B cell (primary cell): ENCODE measurements around the gene GGA2.

ENCODE experiments used
- EZH2 ChIP-seq: IDR thresholded peaks from 2 replicates; pipeline ENCODE4 v1.6.1; 2012; ENCODE audit warnings: borderline replicate concordance, low read depth, mild to moderate bottlenecking, moderate library complexity, low read length; ENCODE audit not compliant: insufficient read depth, poor library complexity, severe bottlenecking
- TF ChIP-seq, protein P1 (sequence below): fragments of 200-600 bp; IDR thresholded peaks from one replicate; pipeline ENCODE4 v1.8.0; 2022; ENCODE audit warnings: antibody characterized with exemption, mild to moderate bottlenecking

DNA sequence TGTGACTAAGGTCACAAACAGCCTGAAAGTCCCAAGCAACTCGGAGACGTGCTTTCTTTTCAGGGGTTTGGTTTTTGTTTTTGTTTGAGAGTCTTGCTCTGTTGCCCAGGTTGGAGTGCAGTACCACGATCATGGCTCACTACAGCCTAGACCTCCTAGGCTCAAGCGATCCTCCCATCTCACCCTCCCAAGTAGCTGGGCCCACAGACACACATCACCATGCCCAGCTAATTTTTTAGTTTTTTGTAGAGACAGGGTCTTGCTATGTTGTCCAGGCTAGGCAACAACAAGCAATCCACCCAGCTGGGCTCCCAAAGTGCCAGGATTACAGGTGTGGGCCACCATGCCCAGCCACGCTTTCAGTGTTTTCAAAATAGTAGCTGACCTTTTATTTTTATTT is 19.8 kb upstream of the GGA2 start:
- TF ChIP-seq, protein P1, sequence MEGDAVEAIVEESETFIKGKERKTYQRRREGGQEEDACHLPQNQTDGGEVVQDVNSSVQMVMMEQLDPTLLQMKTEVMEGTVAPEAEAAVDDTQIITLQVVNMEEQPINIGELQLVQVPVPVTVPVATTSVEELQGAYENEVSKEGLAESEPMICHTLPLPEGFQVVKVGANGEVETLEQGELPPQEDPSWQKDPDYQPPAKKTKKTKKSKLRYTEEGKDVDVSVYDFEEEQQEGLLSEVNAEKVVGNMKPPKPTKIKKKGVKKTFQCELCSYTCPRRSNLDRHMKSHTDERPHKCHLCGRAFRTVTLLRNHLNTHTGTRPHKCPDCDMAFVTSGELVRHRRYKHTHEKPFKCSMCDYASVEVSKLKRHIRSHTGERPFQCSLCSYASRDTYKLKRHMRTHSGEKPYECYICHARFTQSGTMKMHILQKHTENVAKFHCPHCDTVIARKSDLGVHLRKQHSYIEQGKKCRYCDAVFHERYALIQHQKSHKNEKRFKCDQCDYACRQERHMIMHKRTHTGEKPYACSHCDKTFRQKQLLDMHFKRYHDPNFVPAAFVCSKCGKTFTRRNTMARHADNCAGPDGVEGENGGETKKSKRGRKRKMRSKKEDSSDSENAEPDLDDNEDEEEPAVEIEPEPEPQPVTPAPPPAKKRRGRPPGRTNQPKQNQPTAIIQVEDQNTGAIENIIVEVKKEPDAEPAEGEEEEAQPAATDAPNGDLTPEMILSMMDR = no peak
- no peak for TF ChIP-seq EZH2
